Measurements from ENCODE around the gene NELL2.

The NELL2 gene

DNA sequence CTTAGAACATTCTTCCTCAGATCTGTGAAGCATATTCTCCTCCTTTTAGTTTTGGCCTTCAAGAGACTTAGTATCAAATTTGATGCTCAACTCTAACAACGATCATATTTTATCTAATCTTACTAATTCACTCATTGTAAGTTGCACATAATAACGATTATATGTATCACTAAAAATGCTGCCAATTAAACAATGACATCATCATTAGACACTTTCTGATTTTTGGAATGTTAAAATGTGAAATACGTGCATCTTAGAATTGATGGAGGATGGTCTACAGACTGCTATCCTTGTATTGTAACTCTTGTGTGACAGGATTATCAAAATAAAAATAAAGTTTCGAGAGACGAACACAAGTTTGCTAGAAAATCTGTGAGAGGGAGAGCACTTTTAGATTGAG lies 311.0 kb downstream of the NELL2 start:
- H2BK120ac ChIP-seq (ENCODE audit: low read depth, low read length): no peak overlapping the region
- no peak overlapping the region for H3K4me2 ChIP-seq (ENCODE audit: low read length, poor library complexity, severe bottlenecking)
- no peak for DNase-seq
- no peak overlapping the region for H2BK5ac ChIP-seq (ENCODE audit: low read depth, low read length, poor library complexity, severe bottlenecking)
- H3K9ac ChIP-seq (ENCODE audit: low read length): no peak overlapping the region
- no peak overlapping the region for H3K4ac ChIP-seq (ENCODE audit: low read depth in 1 of 2, low read length in 2 of 2)
- no peak overlapping the region for H3K4me3 ChIP-seq (ENCODE audit: insufficient read depth in 1 of 2, low read depth in 1 of 2, low read length in 2 of 2)
- no peak overlapping the region for H2AK5ac ChIP-seq (ENCODE audit: low read length, severe bottlenecking)
- H4K91ac ChIP-seq (ENCODE audit: low read length): no peak overlapping the region
- no peak overlapping the region for H2AFZ ChIP-seq (ENCODE audit: low read depth, low read length)
- no peaks in the 10 kb centered on the region for H3K9me3 ChIP-seq (ENCODE audit: control insufficient read depth, low read length)
- no peak overlapping the region for H3K27ac ChIP-seq (ENCODE audit: low read length, poor library complexity, severe bottlenecking)
- H3K36me3 ChIP-seq (ENCODE audit: control insufficient read depth in 1 of 2, insufficient read depth in 2 of 2, low read depth in 1 of 2, low read length in 2 of 2): no peaks in the 10 kb centered on the region
- H3K79me1 ChIP-seq (replicated peaks; ENCODE audit: low read length, poor library complexity, severe bottlenecking): no peaks in the 10 kb centered on the region
- no peak overlapping the region for H3K18ac ChIP-seq (ENCODE audit: low read depth in 1 of 2, low read length in 2 of 2)
- H4K8ac ChIP-seq (ENCODE audit: low read length): no peak overlapping the region
- no peak overlapping the region for H2BK12ac ChIP-seq (ENCODE audit: low read length in 2 of 2)
- H3K4me1 ChIP-seq (ENCODE audit: control insufficient read depth, insufficient read depth, low read depth, low read length): no peaks in the 10 kb centered on the region
- 88% methylated on average over 4 of the region's 5 CpGs for WGBS
- no peaks in the 10 kb centered on the region for H3K27me3 ChIP-seq (ENCODE audit: control insufficient read depth in 1 of 2, insufficient read depth in 1 of 2, low read length in 2 of 2)
- no peak overlapping the region for H3K23ac ChIP-seq (ENCODE audit: low read length in 2 of 2)
- no peak overlapping the region for H2BK15ac ChIP-seq (ENCODE audit: low read depth, poor library complexity, severe bottlenecking)
- H3K14ac ChIP-seq (ENCODE audit: low read length in 2 of 2): no peak overlapping the region

DNA sequence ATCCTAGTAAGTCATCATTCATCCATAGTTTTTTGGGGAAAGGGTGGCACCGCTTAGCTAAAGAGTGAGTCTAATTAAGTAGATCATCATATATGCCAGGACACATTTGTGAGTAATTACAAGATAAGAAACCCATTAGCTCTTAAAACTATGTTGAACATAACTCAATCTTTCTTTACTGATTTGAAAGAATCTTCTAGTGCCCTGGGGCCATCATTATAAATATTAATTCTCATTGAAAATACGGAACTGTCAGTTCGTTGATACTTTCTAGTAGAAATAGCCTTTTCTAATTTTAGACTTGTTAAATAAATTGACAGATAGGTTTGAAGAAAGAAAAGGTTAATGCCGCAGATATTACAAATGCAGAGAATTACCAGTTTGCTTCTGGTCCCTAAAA lies 312.6 kb downstream of the NELL2 start:
- DNase-seq: no peak

DNA sequence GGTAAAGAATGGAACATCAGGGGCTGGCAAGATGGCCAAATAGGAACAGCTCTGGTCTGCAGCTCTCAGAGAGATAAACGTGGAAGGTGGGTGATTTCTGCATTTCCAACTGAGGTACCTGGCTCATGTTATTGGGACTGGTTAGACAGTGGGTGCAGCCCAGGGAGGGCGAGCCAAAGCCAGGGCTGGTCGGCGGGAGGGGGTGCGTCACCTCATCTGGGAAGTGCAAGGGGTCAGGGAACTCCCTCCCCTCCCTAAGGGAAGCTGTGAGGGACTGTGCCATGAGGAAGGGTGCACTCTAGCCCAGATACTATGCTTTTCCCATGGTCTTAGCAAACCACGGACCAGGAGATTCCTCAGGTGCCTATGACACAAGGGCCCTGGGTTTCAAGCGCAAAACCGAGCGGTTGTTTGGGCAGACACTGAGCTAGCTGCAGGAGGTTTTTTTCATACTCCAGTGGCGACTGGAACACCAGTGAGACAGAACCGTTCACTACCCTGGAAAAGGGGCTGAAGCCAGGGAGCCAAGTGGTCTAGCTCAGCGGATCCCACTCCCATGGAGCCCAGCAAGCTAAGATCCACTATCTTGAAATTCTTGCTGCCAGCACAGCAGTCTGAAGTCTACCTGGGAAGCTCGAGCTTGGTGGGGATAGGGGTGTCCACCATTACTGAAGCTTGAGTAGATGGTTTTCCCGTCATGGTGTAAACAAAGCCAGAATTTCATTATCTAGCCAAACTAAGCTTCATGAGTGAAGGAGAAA lies 317.6 kb downstream of the NELL2 start:
- Histone ChIP-seq H2AK5ac (ENCODE audit: low read length, severe bottlenecking) (no peak overlapping the region), H3K4me3 (ENCODE audit: insufficient read depth in 1 of 2, low read depth in 1 of 2, low read length in 2 of 2) (no peak overlapping the region), H3K79me1 (replicated peaks; ENCODE audit: low read length, poor library complexity, severe bottlenecking) (no peaks in the 10 kb centered on the region), H2BK15ac (ENCODE audit: low read depth, poor library complexity, severe bottlenecking) (no peak overlapping the region), H3K9ac (ENCODE audit: low read length) (no peak overlapping the region), H3K27me3 (ENCODE audit: control insufficient read depth in 1 of 2, insufficient read depth in 1 of 2, low read length in 2 of 2) (no peaks in the 10 kb centered on the region), H3K4me2 (ENCODE audit: low read length, poor library complexity, severe bottlenecking) (no peak overlapping the region), H4K8ac (ENCODE audit: low read length) (no peak overlapping the region), H3K4me1 (ENCODE audit: control insufficient read depth, insufficient read depth, low read depth, low read length) (no peaks in the 10 kb centered on the region), H3K23ac (ENCODE audit: low read length in 2 of 2) (no peak overlapping the region), H3K14ac (ENCODE audit: low read length in 2 of 2) (no peak overlapping the region), H2BK12ac (ENCODE audit: low read length in 2 of 2) (no peak overlapping the region), H3K27ac (ENCODE audit: low read length, poor library complexity, severe bottlenecking) (no peak overlapping the region), H3K18ac (ENCODE audit: low read depth in 1 of 2, low read length in 2 of 2) (no peak overlapping the region), H2BK120ac (ENCODE audit: low read depth, low read length) (no peak overlapping the region), H3K4ac (ENCODE audit: low read depth in 1 of 2, low read length in 2 of 2) (no peak overlapping the region), H4K91ac (ENCODE audit: low read length) (no peak overlapping the region), H2AFZ (ENCODE audit: low read depth, low read length) (no peak overlapping the region), H2BK5ac (ENCODE audit: low read depth, low read length, poor library complexity, severe bottlenecking) (no peak overlapping the region), H3K9me3 (ENCODE audit: control insufficient read depth, low read length) (peaks cover 6% of the 10 kb centered on the region), H3K36me3 (ENCODE audit: control insufficient read depth in 1 of 2, insufficient read depth in 2 of 2, low read depth in 1 of 2, low read length in 2 of 2) (no peaks in the 10 kb centered on the region)
- no peak for DNase-seq
- 86% methylated on average over 13 of the region's 14 CpGs for WGBS

More for the DNA sequence above, 312.6 kb downstream of the NELL2 start:
- no peaks in the 10 kb centered on the region for H3K79me1 ChIP-seq (replicated peaks; ENCODE audit: low read length, poor library complexity, severe bottlenecking)
- H2BK120ac ChIP-seq (ENCODE audit: low read depth, low read length): no peak overlapping the region
- H3K9me3 ChIP-seq (ENCODE audit: control insufficient read depth, low read length): peaks cover under 1% of the 10 kb centered on the region
- H3K18ac ChIP-seq (ENCODE audit: low read depth in 1 of 2, low read length in 2 of 2): no peak overlapping the region
- no peak overlapping the region for H3K9ac ChIP-seq (ENCODE audit: low read length)
- no peak overlapping the region for H3K27ac ChIP-seq (ENCODE audit: low read length, poor library complexity, severe bottlenecking)
- no peak overlapping the region for H4K91ac ChIP-seq (ENCODE audit: low read length)
- no peaks in the 10 kb centered on the region for H3K4me1 ChIP-seq (ENCODE audit: control insufficient read depth, insufficient read depth, low read depth, low read length)
- H3K23ac ChIP-seq (ENCODE audit: low read length in 2 of 2): no peak overlapping the region
- no peak overlapping the region for H2BK12ac ChIP-seq (ENCODE audit: low read length in 2 of 2)
- H3K27me3 ChIP-seq (ENCODE audit: control insufficient read depth in 1 of 2, insufficient read depth in 1 of 2, low read length in 2 of 2): no peaks in the 10 kb centered on the region
- no CpG with 5 or more reads among the region's 4 CpGs for whole genome bisulfite sequencing
- H2BK5ac ChIP-seq (ENCODE audit: low read depth, low read length, poor library complexity, severe bottlenecking): no peak overlapping the region
- H2AK5ac ChIP-seq (ENCODE audit: low read length, severe bottlenecking): no peak overlapping the region
- H3K4ac ChIP-seq (ENCODE audit: low read depth in 1 of 2, low read length in 2 of 2): no peak overlapping the region
- no peak overlapping the region for H2BK15ac ChIP-seq (ENCODE audit: low read depth, poor library complexity, severe bottlenecking)
- H3K36me3 ChIP-seq (ENCODE audit: control insufficient read depth in 1 of 2, insufficient read depth in 2 of 2, low read depth in 1 of 2, low read length in 2 of 2): no peaks in the 10 kb centered on the region
- no peak overlapping the region for H2AFZ ChIP-seq (ENCODE audit: low read depth, low read length)
- H3K4me3 ChIP-seq (ENCODE audit: insufficient read depth in 1 of 2, low read depth in 1 of 2, low read length in 2 of 2): no peak overlapping the region
- H3K4me2 ChIP-seq (ENCODE audit: low read length, poor library complexity, severe bottlenecking): no peak overlapping the region
- H4K8ac ChIP-seq (ENCODE audit: low read length): no peak overlapping the region
- no peak overlapping the region for H3K14ac ChIP-seq (ENCODE audit: low read length in 2 of 2)

DNA sequence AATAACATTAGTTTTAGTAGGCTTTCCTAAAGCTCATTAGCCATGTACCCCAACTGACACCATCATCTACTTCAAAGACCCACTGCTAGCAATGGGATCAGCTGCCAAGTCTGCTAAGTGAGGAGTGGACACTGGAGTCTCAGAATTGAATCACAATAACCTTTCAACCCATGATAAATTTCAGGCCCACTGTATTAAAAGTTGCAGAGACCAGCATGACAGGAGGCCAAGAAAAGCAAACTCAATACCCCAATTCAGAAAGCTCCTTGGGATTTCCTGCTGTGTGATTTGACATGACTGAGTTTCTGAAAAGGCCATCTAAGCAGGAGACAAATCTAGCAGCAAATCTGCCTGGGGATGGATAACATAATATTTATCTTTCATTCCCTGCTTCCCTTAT lies 320.7 kb downstream of the NELL2 start:
- Histone ChIP-seq H2AFZ (ENCODE audit: low read depth, low read length) (no peak overlapping the region), H3K79me1 (replicated peaks; ENCODE audit: low read length, poor library complexity, severe bottlenecking) (no peaks in the 10 kb centered on the region), H3K27me3 (ENCODE audit: control insufficient read depth in 1 of 2, insufficient read depth in 1 of 2, low read length in 2 of 2) (no peaks in the 10 kb centered on the region), H2BK12ac (ENCODE audit: low read length in 2 of 2) (no peak overlapping the region), H3K4me2 (ENCODE audit: low read length, poor library complexity, severe bottlenecking) (no peak overlapping the region), H3K14ac (ENCODE audit: low read length in 2 of 2) (no peak overlapping the region), H2AK5ac (ENCODE audit: low read length, severe bottlenecking) (no peak overlapping the region), H4K91ac (ENCODE audit: low read length) (no peak overlapping the region), H4K8ac (ENCODE audit: low read length) (no peak overlapping the region), H2BK15ac (ENCODE audit: low read depth, poor library complexity, severe bottlenecking) (no peak overlapping the region), H3K23ac (ENCODE audit: low read length in 2 of 2) (no peak overlapping the region), H3K9ac (ENCODE audit: low read length) (no peak overlapping the region), H3K9me3 (ENCODE audit: control insufficient read depth, low read length) (peaks cover 6% of the 10 kb centered on the region), H2BK5ac (ENCODE audit: low read depth, low read length, poor library complexity, severe bottlenecking) (no peak overlapping the region), H3K27ac (ENCODE audit: low read length, poor library complexity, severe bottlenecking) (no peak overlapping the region), H3K4me3 (ENCODE audit: insufficient read depth in 1 of 2, low read depth in 1 of 2, low read length in 2 of 2) (no peak overlapping the region), H2BK120ac (ENCODE audit: low read depth, low read length) (no peak overlapping the region), H3K4me1 (ENCODE audit: control insufficient read depth, insufficient read depth, low read depth, low read length) (no peaks in the 10 kb centered on the region), H3K36me3 (ENCODE audit: control insufficient read depth in 1 of 2, insufficient read depth in 2 of 2, low read depth in 1 of 2, low read length in 2 of 2) (no peaks in the 10 kb centered on the region), H3K18ac (ENCODE audit: low read depth in 1 of 2, low read length in 2 of 2) (no peak overlapping the region), H3K4ac (ENCODE audit: low read depth in 1 of 2, low read length in 2 of 2) (no peak overlapping the region)
- no peak for DNase-seq

Measured in mesenchymal stem cell (in vitro differentiated cells and primary cell).